Esophagus muscularis mucosa (tissue), 4 donors: Measurements from ENCODE around the gene CBFB. TPM values are rescaled to one million over a fixed set of nuclear protein-coding genes. Genes with fewer than 3 reads are reported as not detected.
"Not testable (repeated sequence)": the region's sequence is repeated elsewhere in the genome, so short reads cannot be mapped to it uniquely, and the experiment has no call there.

Experiments used
- DNase-seq: peaks from one replicate; pipeline ENCODE4 v3.0.0-alpha.2; 2017; ENCODE audit errors: extremely low spot score
- H3K27ac ChIP-seq, 4 donors: fragments of 200-600 bp; sonication (generic); replicated peaks in 1 of 4; 1 replicate in 3 of 4; 2 replicates in 1 of 4; pipeline ENCODE4 v1.5.1; 2016 to 2019; ENCODE audit warnings: mild to moderate bottlenecking in 1 of 4
- H3K27me3 ChIP-seq, 4 donors: fragments of 200-600 bp; sonication (generic); one replicate each; pipeline versions ENCODE4 v1.5.1 to v1.6.0; 2016 to 2019
- H3K36me3 ChIP-seq, 4 donors: fragments of 200-600 bp; sonication (generic); one replicate each; pipeline ENCODE4 v1.5.1; 2016 to 2019
- H3K4me1 ChIP-seq, 4 donors: fragments of 200-600 bp; sonication (generic); one replicate each; pipeline ENCODE4 v1.5.1; 2016 to 2019
- H3K4me3 ChIP-seq, 4 donors: fragments of 200-600 bp; sonication (generic); 1 replicate in 2 of 4; 2 replicates in 2 of 4; pipeline ENCODE4 v1.5.1; 2016 to 2019; ENCODE audit warnings: mild to moderate bottlenecking in 4 of 4, moderate library complexity in 1 of 4
- H3K9me3 ChIP-seq, 4 donors: fragments of 200-600 bp; sonication (generic); 1 replicate in 3 of 4; 2 replicates in 1 of 4; pipeline ENCODE4 v1.5.1; 2016 to 2019
- CTCF ChIP-seq, 3 experiments: fragments of 200-600 bp in 2 of 3; fragments of 450-650 bp in 1 of 3; sonication (generic) in 2 of 3; IDR thresholded peaks; one replicate each; pipeline ENCODE4 v1.5.1; 2017 to 2019; ENCODE audit warnings: antibody characterized with exemption in 3 of 3, mild to moderate bottlenecking in 2 of 3, moderate library complexity in 1 of 3
- EP300 ChIP-seq: sonication (generic); formaldehyde crosslinking; IDR thresholded peaks from one replicate; pipeline ENCODE4 v1.6.1; 2017; ENCODE audit warnings: antibody characterized with exemption
- POLR2A ChIP-seq: fragments of 450-650 bp; IDR thresholded peaks from one replicate; pipeline ENCODE4 v1.6.1; 2017; ENCODE audit warnings: antibody characterized with exemption, moderate library complexity, mild to moderate bottlenecking, low read depth
- POLR2AphosphoS5 ChIP-seq, 2 donors: sonication (generic); formaldehyde crosslinking; IDR thresholded peaks; one replicate each; pipeline ENCODE4 v1.6.1; 2017; ENCODE audit warnings: antibody characterized with exemption in 2 of 2
- WGBS: methylation state at CpG from one replicate; pipeline ENCODE4 v1.1.5; 2018; 5-methylcytosine and 5-hydroxymethylcytosine counted together
- intact Hi-C: fragments of 100-400 bp; cut with DNase I; formaldehyde crosslinking; loops from one replicate; pipeline ENCODE4 v1.15.1; 2023
- total RNA-seq, 4 donors: library from RNA; depleted of rRNA; stranded (reverse); fragments of >200 nt; gene quantifications; one replicate each; pipeline versions ENCODE4 v1.1.0 to v1.2.1, GENCODE V29; 2016

CBFB gene
- total RNA-seq, 4 donors from 2014 or later: 20.6 to 39.8 (median 30.6) TPM

- TF ChIP-seq EP300 (no peak), POLR2A (no peak), POLR2AphosphoS5 (IDR thresholded peaks at IDR 0.05) (no peak), CTCF (IDR thresholded peaks at IDR 0.05) (no peak)
- intact Hi-C loops: no loop called here
- Histone ChIP-seq H3K27ac (no peak overlapping the region), H3K4me1 (peaks cover 0 to 6% (median 0%) of the 10 kb centered on the region in 4 donors), H3K36me3 (peaks cover 17 to 60% (median 38%) of the 10 kb centered on the region in 4 donors), H3K9me3 (no peaks in the 10 kb centered on the region), H3K4me3 (no peak overlapping the region), H3K27me3 (no peaks in the 10 kb centered on the region)
- 71% methylated on average over 5 of the region's 5 CpGs for WGBS
- no peak for DNase-seq
These were observed 91.1 kb downstream of the CBFB start for GRCh38 chr16:67120025-67120424.

GRCh38 chr16:67122799-67123198 is 93.8 kb downstream of the CBFB start:
- intact Hi-C loops, H3K27me3 ChIP-seq, H3K4me1 ChIP-seq, H3K9me3 ChIP-seq, H3K4me3 ChIP-seq, DNase-seq, H3K27ac ChIP-seq: not testable (repeated sequence)
- H3K36me3 ChIP-seq: peaks cover 24 to 81% (median 49%) of the 10 kb centered on the region in 4 donors
- whole genome bisulfite sequencing: 89% methylated on average over 5 of the region's 5 CpGs

- intact Hi-C loops: no loop called here
- no peak for DNase-seq
- Histone ChIP-seq H3K27me3 (no peaks in the 10 kb centered on the region), H3K27ac (no peak overlapping the region), H3K4me1 (no peaks in the 10 kb centered on the region), H3K36me3 (peaks cover 25 to 98% (median 50%) of the 10 kb centered on the region in 4 donors), H3K9me3 (no peaks in the 10 kb centered on the region), H3K4me3 (no peak overlapping the region)
- TF ChIP-seq CTCF (IDR thresholded peaks at IDR 0.05): no peak
- no peak for TF ChIP-seq POLR2AphosphoS5 (IDR thresholded peaks at IDR 0.05)
- no peak for TF ChIP-seq EP300
- TF ChIP-seq POLR2A: no peak
These were observed 99.5 kb downstream of the CBFB start for GRCh38 chr16:67128417-67128816.

GRCh38 chr16:67128887-67129286 is 99.9 kb downstream of the CBFB start:
- Histone ChIP-seq H3K27ac (no peak overlapping the region), H3K4me3 (no peak overlapping the region), H3K27me3 (no peaks in the 10 kb centered on the region), H3K9me3 (no peaks in the 10 kb centered on the region), H3K36me3 (peaks cover 30 to 98% (median 53%) of the 10 kb centered on the region in 4 donors), H3K4me1 (no peaks in the 10 kb centered on the region)
- no peak for DNase-seq
- intact Hi-C loops: no loop called here
- WGBS: 87% methylated on average over 3 of the region's 3 CpGs
- no peak for TF ChIP-seq POLR2A
- no peak for TF ChIP-seq EP300
- no peak for TF ChIP-seq POLR2AphosphoS5 (IDR thresholded peaks at IDR 0.05)
- no peak for TF ChIP-seq CTCF (IDR thresholded peaks at IDR 0.05)

- Histone ChIP-seq H3K27ac (no peak overlapping the region), H3K4me1 (no peaks in the 10 kb centered on the region), H3K4me3 (no peak overlapping the region), H3K27me3 (no peaks in the 10 kb centered on the region), H3K9me3 (no peaks in the 10 kb centered on the region), H3K36me3 (peaks cover 35 to 98% (median 58%) of the 10 kb centered on the region in 4 donors)
- intact Hi-C loops: no loop called here
- TF ChIP-seq POLR2A: no peak
- TF ChIP-seq POLR2AphosphoS5 (IDR thresholded peaks at IDR 0.05): no peak
- no peak for TF ChIP-seq CTCF (IDR thresholded peaks at IDR 0.05)
- TF ChIP-seq EP300: no peak
- DNase-seq: no peak
- WGBS: 100% methylated on average over 3 of the region's 3 CpGs
These were observed 100.5 kb downstream of the CBFB start for GRCh38 chr16:67129422-67129821.
